22Rv1 (cell line): ENCODE results near the gene KRT14.
"Not testable (repeated sequence)": the region's sequence is repeated elsewhere in the genome, so short reads cannot be mapped to it uniquely, and the experiment has no call there.

Experiments
- H3K27ac ChIP-seq: fragments of 450-650 bp; 2 replicates; pipeline ENCODE4 v1.5.1; 2017
- CTCF ChIP-seq: fragments of 450-650 bp; IDR thresholded peaks from 2 replicates; pipeline ENCODE4 v1.5.1; 2017; ENCODE audit warnings: mild to moderate bottlenecking
- ZFX ChIP-seq: fragments of 450-650 bp; IDR thresholded peaks from 2 replicates; pipeline ENCODE4 v1.6.1; 2017; ENCODE audit warnings: antibody characterized with exemption, borderline replicate concordance

Gene KRT14

GRCh38 chr17:41631025-41631897 lies 44.6 kb upstream of the KRT14 start:
- no peak overlapping the region for H3K27ac ChIP-seq
- TF ChIP-seq ZFX = no peak
- TF ChIP-seq CTCF = no peak

- H3K27ac ChIP-seq = no peak overlapping the region
- no peak for TF ChIP-seq ZFX
- TF ChIP-seq CTCF = no peak
Observed at GRCh38 chr17:41629826-41630670, 43.4 kb upstream of the KRT14 start.

- TF ChIP-seq CTCF (no peak), ZFX (no peak)
- no peak overlapping the region for H3K27ac ChIP-seq
Observed at GRCh38 chr17:41629316-41629715, 42.6 kb upstream of the KRT14 start.

GRCh38 chr17:41628621-41629255 lies 42.0 kb upstream of the KRT14 start:
- not testable (repeated sequence) for H3K27ac ChIP-seq

- H3K27ac ChIP-seq = not testable (repeated sequence)
Observed at GRCh38 chr17:41628073-41628370, 41.3 kb upstream of the KRT14 start.

- TF ChIP-seq CTCF = peak; percentile 19; the same call in 1 of the 2 replicates
- no peak for TF ChIP-seq ZFX
Observed at GRCh38 chr17:41627316-41628072, 40.8 kb upstream of the KRT14 start.

GRCh38 chr17:41626914-41627295 lies 40.2 kb upstream of the KRT14 start:
- not testable (repeated sequence) for H3K27ac ChIP-seq

More at GRCh38 chr17:41627316-41628072, 40.8 kb upstream of the KRT14 start:
- no peak overlapping the region for H3K27ac ChIP-seq

- H3K27ac ChIP-seq = not testable (repeated sequence)
Observed at GRCh38 chr17:41626028-41626913, 39.6 kb upstream of the KRT14 start.
